ENCODE results near the gene CNTNAP2. TPM values are rescaled to one million over a fixed set of nuclear protein-coding genes. Genes with fewer than 3 reads are reported as not detected.

CNTNAP2 gene
- total and polyA plus RNA-seq, 8 donors, result 0.19 to 18.2 (median 0.56) TPM

- no peak for DNase-seq
- 89 to 95% (median 91%) methylated on average over 3 of the region's 3 CpGs for WGBS, 5 donors
- no peak overlapping the region for H3K27ac ChIP-seq
Observed at GRCh38 chr7:148274118-148274517, 2157.5 kb downstream of the CNTNAP2 start.

GRCh38 chr7:148275359-148275890 lies 2158.8 kb downstream of the CNTNAP2 start:
- WGBS, 5 donors, result 66 to 81% (median 68%) methylated on average over 4 of the region's 4 CpGs
- no peak for DNase-seq
- Histone ChIP-seq H3K9me3 (no peaks in the 10 kb centered on the region), H3K27ac (no peak overlapping the region), H3K36me3 (no peaks in the 10 kb centered on the region), H3K4me1 (no peaks in the 10 kb centered on the region), H3K4me3 (no peak overlapping the region), H3K27me3 (no peaks in the 10 kb centered on the region)
- intact Hi-C loops (cut with DNase I; ENCODE audit: low total_unique reads), result no loop called here
- TF ChIP-seq POLR2AphosphoS5 (IDR thresholded peaks at IDR 0.05) (no peak), EP300 (IDR thresholded peaks at IDR 0.05) (no peak), POLR2A (IDR thresholded peaks at IDR 0.05) (no peak)
- TF ChIP-seq, protein P1, sequence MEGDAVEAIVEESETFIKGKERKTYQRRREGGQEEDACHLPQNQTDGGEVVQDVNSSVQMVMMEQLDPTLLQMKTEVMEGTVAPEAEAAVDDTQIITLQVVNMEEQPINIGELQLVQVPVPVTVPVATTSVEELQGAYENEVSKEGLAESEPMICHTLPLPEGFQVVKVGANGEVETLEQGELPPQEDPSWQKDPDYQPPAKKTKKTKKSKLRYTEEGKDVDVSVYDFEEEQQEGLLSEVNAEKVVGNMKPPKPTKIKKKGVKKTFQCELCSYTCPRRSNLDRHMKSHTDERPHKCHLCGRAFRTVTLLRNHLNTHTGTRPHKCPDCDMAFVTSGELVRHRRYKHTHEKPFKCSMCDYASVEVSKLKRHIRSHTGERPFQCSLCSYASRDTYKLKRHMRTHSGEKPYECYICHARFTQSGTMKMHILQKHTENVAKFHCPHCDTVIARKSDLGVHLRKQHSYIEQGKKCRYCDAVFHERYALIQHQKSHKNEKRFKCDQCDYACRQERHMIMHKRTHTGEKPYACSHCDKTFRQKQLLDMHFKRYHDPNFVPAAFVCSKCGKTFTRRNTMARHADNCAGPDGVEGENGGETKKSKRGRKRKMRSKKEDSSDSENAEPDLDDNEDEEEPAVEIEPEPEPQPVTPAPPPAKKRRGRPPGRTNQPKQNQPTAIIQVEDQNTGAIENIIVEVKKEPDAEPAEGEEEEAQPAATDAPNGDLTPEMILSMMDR (IDR thresholded peaks at IDR 0.05), result no peak

More at GRCh38 chr7:148274118-148274517, 2157.5 kb downstream of the CNTNAP2 start:
- TF ChIP-seq, protein P1 (IDR thresholded peaks at IDR 0.05), result no peak
- TF ChIP-seq POLR2A (IDR thresholded peaks at IDR 0.05), result no peak
- TF ChIP-seq POLR2AphosphoS5 (IDR thresholded peaks at IDR 0.05), result no peak
- TF ChIP-seq EP300 (IDR thresholded peaks at IDR 0.05), result no peak
- intact Hi-C loops (cut with DNase I; ENCODE audit: low total_unique reads), result no loop called here
- Histone ChIP-seq H3K27me3 (no peaks in the 10 kb centered on the region), H3K4me1 (no peaks in the 10 kb centered on the region), H3K36me3 (no peaks in the 10 kb centered on the region), H3K9me3 (no peaks in the 10 kb centered on the region), H3K4me3 (no peak overlapping the region)

GRCh38 chr7:148276314-148277041 lies 2159.9 kb downstream of the CNTNAP2 start:
- Histone ChIP-seq H3K4me3 (no peak overlapping the region), H3K36me3 (no peaks in the 10 kb centered on the region), H3K27me3 (no peaks in the 10 kb centered on the region), H3K27ac (no peak overlapping the region), H3K9me3 (no peaks in the 10 kb centered on the region), H3K4me1 (no peaks in the 10 kb centered on the region)
- peak in 1 of 2 donors; percentile 38 for DNase-seq
- 62 to 69% (median 64%) methylated on average over 11 of the region's 11 CpGs for WGBS, 5 donors
- TF ChIP-seq, protein P1 (IDR thresholded peaks at IDR 0.05), result no peak
- TF ChIP-seq EP300 (IDR thresholded peaks at IDR 0.05), result no peak
- TF ChIP-seq POLR2AphosphoS5 (IDR thresholded peaks at IDR 0.05), result no peak
- TF ChIP-seq POLR2A (IDR thresholded peaks at IDR 0.05), result no peak
- intact Hi-C loops (cut with DNase I; ENCODE audit: low total_unique reads), result no loop called here

- Histone ChIP-seq H3K27ac (no peak overlapping the region), H3K4me1 (no peaks in the 10 kb centered on the region), H3K4me3 (no peak overlapping the region), H3K36me3 (no peaks in the 10 kb centered on the region), H3K9me3 (no peaks in the 10 kb centered on the region), H3K27me3 (no peaks in the 10 kb centered on the region)
- intact Hi-C loops (cut with DNase I; ENCODE audit: low total_unique reads), result no loop called here
- DNase-seq, result no peak
- no peak for TF ChIP-seq POLR2AphosphoS5 (IDR thresholded peaks at IDR 0.05)
- WGBS, 5 donors, result 68 to 84% (median 77%) methylated on average over 11 of the region's 11 CpGs
Observed at GRCh38 chr7:148277042-148277660, 2160.6 kb downstream of the CNTNAP2 start.

Measured in stomach (tissue), 9 donors.